ENCODE measurements around the gene PLXNA2.

Gene PLXNA2

GRCh38 chr1:208269338-208269666 is 25.1 kb upstream of the PLXNA2 start:
- ChIA-PET CTCF (interaction anchor here (0.6 to 0.7 kb wide), 2 partner anchors 200 to 1322 kb away, joined by 3 to 5 read pairs; no protein-coding TSS in a partner anchor), POLR2A (ENCODE audit: low non-redundant PET) (no interaction called here)
- DNase-seq (ENCODE audit: low spot score) = no peak
- H3K27ac ChIP-seq = no peak overlapping the region
- no peak for TF ChIP-seq CTCF (conservative IDR thresholded peaks at IDR 0.05; ENCODE audit: low read depth)

GRCh38 chr1:208268541-208269337 is 24.6 kb upstream of the PLXNA2 start:
- no peak overlapping the region for H3K27ac ChIP-seq
- no peak for DNase-seq (ENCODE audit: low spot score)
- no peak for TF ChIP-seq CTCF (conservative IDR thresholded peaks at IDR 0.05; ENCODE audit: low read depth)
- ChIA-PET CTCF (no interaction called here), POLR2A (ENCODE audit: low non-redundant PET) (no interaction called here)

DNA sequence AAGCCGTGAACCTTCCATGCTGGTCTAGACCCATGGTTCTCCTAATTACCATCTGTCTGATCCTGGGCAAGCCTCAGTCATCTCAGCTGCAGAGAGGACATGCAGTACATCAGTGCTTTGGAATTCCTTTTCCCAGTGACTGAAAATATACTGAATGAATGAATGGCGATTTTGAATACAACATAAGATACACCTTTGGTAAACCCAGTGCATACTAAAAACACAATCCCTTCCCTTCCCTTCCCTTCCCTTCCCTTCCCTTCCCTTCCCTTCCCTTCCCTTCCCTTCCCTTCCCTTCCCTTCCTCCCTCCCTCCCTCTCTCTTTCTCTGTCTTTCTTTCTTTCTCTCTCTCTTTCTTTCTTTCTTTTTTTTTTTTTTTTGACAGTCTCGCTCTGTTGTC is 21.3 kb upstream of the PLXNA2 start:
- CTCF ChIA-PET = no interaction called here
- no peak overlapping the region for H3K27ac ChIP-seq
- no peak for TF ChIP-seq CTCF (conservative IDR thresholded peaks at IDR 0.05; ENCODE audit: low read depth)
- POLR2A ChIA-PET (ENCODE audit: low non-redundant PET) = no interaction called here
- DNase-seq (ENCODE audit: low spot score) = no peak

- no peak overlapping the region for H3K27ac ChIP-seq
- ChIA-PET CTCF (no interaction called here), POLR2A (ENCODE audit: low non-redundant PET) (no interaction called here)
- TF ChIP-seq CTCF (conservative IDR thresholded peaks at IDR 0.05; ENCODE audit: low read depth) = no peak
- no peak for DNase-seq (ENCODE audit: low spot score)
Observed at GRCh38 chr1:208265122-208265469, 20.9 kb upstream of the PLXNA2 start.

GRCh38 chr1:208264469-208265121 is 20.4 kb upstream of the PLXNA2 start:
- CTCF ChIA-PET = no interaction called here
- POLR2A ChIA-PET (ENCODE audit: low non-redundant PET) = no interaction called here
- DNase-seq (ENCODE audit: low spot score) = no peak

GRCh38 chr1:208261874-208262273 is 17.7 kb upstream of the PLXNA2 start:
- ChIA-PET CTCF (no interaction called here), POLR2A (ENCODE audit: low non-redundant PET) (no interaction called here)
- TF ChIP-seq CTCF (conservative IDR thresholded peaks at IDR 0.05; ENCODE audit: low read depth) = no peak
- no peak for DNase-seq (ENCODE audit: low spot score)
- no peak overlapping the region for H3K27ac ChIP-seq

More at GRCh38 chr1:208264469-208265121, 20.4 kb upstream of the PLXNA2 start:
- no peak overlapping the region for H3K27ac ChIP-seq
- no peak for TF ChIP-seq CTCF (conservative IDR thresholded peaks at IDR 0.05; ENCODE audit: low read depth)

Data from RWPE1 (cell line).